Naive thymus-derived CD4-positive, alpha-beta T cell (primary cell): Measurements from ENCODE around the gene NOL9. TPM values are rescaled to one million over a fixed set of nuclear protein-coding genes. Genes with fewer than 3 reads are reported as not detected.

Experiments used
- ATAC-seq: fragments of 150-1000 bp; cut with Tn5 transposase; 2 replicates; pipeline ENCODE4 v1.10.0; 2021; ENCODE audit warnings: mild to moderate bottlenecking, moderate library complexity
- CTCF ChIA-PET: fragments of 350-600 bp; sonication (Branson Sonifier 250); formaldehyde crosslinking; loops from one replicate; lab custom pipeline; 2021; ENCODE audit warnings: antibody characterized with exemption; lab: Charles Lee
- POLR2A ChIA-PET: fragments of 350-600 bp; sonication (Branson Sonifier 250); formaldehyde crosslinking; loops from one replicate; lab custom pipeline; 2021; ENCODE audit warnings: antibody characterized with exemption, inconsistent platforms; lab: Charles Lee
- DNase-seq, 9 donors: peaks; one replicate each; pipeline versions ENCODE4 v3.0.0 to v3.0.0-alpha.2; 2020 to 2022; ENCODE audit warnings: mixed read lengths in 1 of 9
- H3K27ac ChIP-seq: one replicate; pipeline ENCODE4 v1.7.0; 2013; ENCODE audit warnings: mild to moderate bottlenecking, low read depth, low read length, moderate library complexity
- H3K27me3 ChIP-seq, 2 donors: one replicate each; pipeline ENCODE4 v1.7.0; 2013; ENCODE audit warnings: low read length in 2 of 2, mild to moderate bottlenecking in 2 of 2, moderate library complexity in 2 of 2; ENCODE audit not compliant: control insufficient read depth in 2 of 2, insufficient read depth in 2 of 2
- H3K36me3 ChIP-seq, 3 experiments: 1 replicate in 2 of 3; 2 replicates in 1 of 3; pipeline ENCODE4 v1.7.0; 2013; ENCODE audit warnings: low read length in 3 of 3, mild to moderate bottlenecking in 3 of 3, moderate library complexity in 1 of 3; ENCODE audit not compliant: insufficient read depth in 3 of 3, control insufficient read depth in 2 of 3
- H3K4me1 ChIP-seq, 2 donors: one replicate each; pipeline ENCODE4 v1.7.0; 2013; ENCODE audit warnings: low read length in 2 of 2, mild to moderate bottlenecking in 2 of 2, moderate library complexity in 1 of 2; ENCODE audit not compliant: control insufficient read depth in 2 of 2, insufficient read depth in 2 of 2
- H3K4me3 ChIP-seq: 2 replicates; pipeline ENCODE4 v1.7.0; 2013; ENCODE audit warnings: mild to moderate bottlenecking, low read length
- H3K9me3 ChIP-seq, 3 experiments: 1 replicate in 2 of 3; 2 replicates in 1 of 3; pipeline ENCODE4 v1.7.0; 2013; ENCODE audit warnings: low read length in 3 of 3; ENCODE audit not compliant: control insufficient read depth in 2 of 3
- H3K27ac Mint-ChIP-seq, 9 donors: one replicate each; pipeline ENCODE4 v1.8.0; 2020 to 2022; ENCODE audit warnings: mixed read lengths in 9 of 9, mild to moderate bottlenecking in 8 of 9, moderate library complexity in 5 of 9, inconsistent platforms in 2 of 9
- H3K27me3 Mint-ChIP-seq, 5 donors: one replicate each; pipeline ENCODE4 v1.8.0; 2021 to 2022; ENCODE audit warnings: mixed read lengths in 5 of 5, mild to moderate bottlenecking in 1 of 5
- H3K36me3 Mint-ChIP-seq, 5 donors: one replicate each; pipeline ENCODE4 v1.8.0; 2020 to 2022; ENCODE audit warnings: mixed read lengths in 5 of 5, mild to moderate bottlenecking in 3 of 5, inconsistent platforms in 1 of 5
- H3K4me1 Mint-ChIP-seq, 7 donors: one replicate each; pipeline ENCODE4 v1.8.0; 2020 to 2022; ENCODE audit warnings: mixed read lengths in 7 of 7, mild to moderate bottlenecking in 3 of 7, inconsistent platforms in 1 of 7
- H3K4me3 Mint-ChIP-seq, 10 donors: one replicate each; pipeline ENCODE4 v1.8.0; 2020 to 2022; ENCODE audit warnings: mild to moderate bottlenecking in 10 of 10, mixed read lengths in 10 of 10, moderate library complexity in 6 of 10, inconsistent platforms in 2 of 10
- H3K9me3 Mint-ChIP-seq, 11 donors: one replicate each; pipeline ENCODE4 v1.8.0; 2020 to 2022; ENCODE audit warnings: mixed read lengths in 11 of 11, mild to moderate bottlenecking in 4 of 11, inconsistent platforms in 1 of 11, moderate library complexity in 1 of 11
- intact Hi-C, 2 donors: fragments of 100-400 bp; cut with micrococcal nuclease; formaldehyde crosslinking; loops; one replicate each; pipeline ENCODE4 v1.15.1; 2023
- polyA plus RNA-seq, 2 donors: library from polyadenylated mRNA; unstranded; fragments of 300-500 nt; fragmentation: Illumina TruSeq; gene quantifications; one replicate each; pipeline ENCODE4 v1.2.3, GENCODE V29; 2021
- total RNA-seq, 6 experiments: library from RNA in 5 of 6; stranded (reverse) in 5 of 6; gene quantifications; 1 replicate in 5 of 6; 2 replicates in 1 of 6; pipeline ENCODE4 v1.2.3 and lab custom pipeline; 2021 to 2026

The NOL9 gene
- total and polyA plus RNA-seq, 7 experiments from 2014 or later = 13.4 to 80.6 (median 57.4) TPM

- Histone ChIP-seq H3K4me1 (peaks cover 3 to 12% of the 10 kb centered on the region in 2 donors), H3K27ac (no peak overlapping the region), H3K27me3 (peaks cover 0 to 6% of the 10 kb centered on the region in 2 donors), H3K4me3 (no peak overlapping the region), H3K9me3 (no peaks in the 10 kb centered on the region), H3K36me3 (no peaks in the 10 kb centered on the region)
- Mint-ChIP-seq H3K9me3 (no peaks in the 10 kb centered on the region), H3K27me3 (peaks cover 6 to 53% (median 9%) of the 10 kb centered on the region in 5 donors), H3K4me3 (peak overlapping the region in 1 of 10 donors; percentile 26), H3K36me3 (no peaks in the 10 kb centered on the region), H3K4me1 (peaks cover 5 to 13% (median 11%) of the 10 kb centered on the region in 7 donors), H3K27ac (no peak overlapping the region)
- no peak for DNase-seq
- ChIA-PET CTCF (interaction anchor here (2.2 kb wide), 1 partner anchor 71 kb away, joined by 8 read pairs; the partner anchor contains the start of genes NOL9 and TAS1R1), POLR2A (interaction anchor here (1.8 kb wide), 1 partner anchor 16 kb away, joined by 6 read pairs; no protein-coding TSS in a partner anchor)
- no peak for ATAC-seq
- intact Hi-C loops = no loop called here
Measured at GRCh38 chr1:6483761-6484117, 70.6 kb downstream of the NOL9 start.

- intact Hi-C loops = no loop called here
- Mint-ChIP-seq H3K4me3 (no peak overlapping the region), H3K27ac (no peak overlapping the region), H3K9me3 (no peaks in the 10 kb centered on the region), H3K27me3 (peaks cover 6 to 54% (median 9%) of the 10 kb centered on the region in 5 donors), H3K4me1 (peaks cover 5 to 13% (median 11%) of the 10 kb centered on the region in 7 donors), H3K36me3 (no peaks in the 10 kb centered on the region)
- no peaks in the 10 kb centered on the region for H3K36me3 ChIP-seq
- peaks cover 3 to 12% of the 10 kb centered on the region in 2 donors for H3K4me1 ChIP-seq
- no peak overlapping the region for H3K27ac ChIP-seq
- no peaks in the 10 kb centered on the region for H3K9me3 ChIP-seq
- H3K27me3 ChIP-seq = peaks cover 0 to 6% of the 10 kb centered on the region in 2 donors
- no peak overlapping the region for H3K4me3 ChIP-seq
- CTCF ChIA-PET = interaction anchor here (2.2 kb wide), 1 partner anchor 71 kb away, joined by 8 read pairs; the partner anchor contains the start of genes NOL9 and TAS1R1
- POLR2A ChIA-PET = interaction anchor here (1.8 kb wide), 1 partner anchor 16 kb away, joined by 6 read pairs; no protein-coding TSS in a partner anchor
- no peak for DNase-seq
- ATAC-seq = no peak
Measured at GRCh38 chr1:6483017-6483760, 71.1 kb downstream of the NOL9 start.

GRCh38 chr1:6481820-6482219, 72.5 kb downstream of the NOL9 start:
- no peak overlapping the region for H3K4me3 Mint-ChIP-seq

GRCh38 chr1:6477039-6477820, 77.1 kb downstream of the NOL9 start:
- Histone ChIP-seq H3K27ac (no peak overlapping the region), H3K9me3 (no peaks in the 10 kb centered on the region), H3K36me3 (no peaks in the 10 kb centered on the region), H3K27me3 (no peaks in the 10 kb centered on the region), H3K4me3 (no peak overlapping the region), H3K4me1 (peaks cover 0 to 6% of the 10 kb centered on the region in 2 donors)
- intact Hi-C loops = loop anchor here in 1 of 2 donors (5.0 kb wide), 2 partner anchors 40 to 130 kb away; no protein-coding TSS in a partner anchor
- ChIA-PET CTCF (interaction anchor here (0.6 to 4.2 kb wide), 13 partner anchors 8 to 76 kb away, joined by 3 to 19 read pairs (median 5); no protein-coding TSS in a partner anchor), POLR2A (interaction anchor here (0.9 kb wide), 1 partner anchor 11 kb away, joined by 3 read pairs; no protein-coding TSS in a partner anchor)
- peaks cover 0 to 7% (median 0%) of the 10 kb centered on the region in 5 donors for H3K27me3 Mint-ChIP-seq
- H3K4me3 Mint-ChIP-seq = no peak overlapping the region
- ATAC-seq (no peak), DNase-seq (no peak)
- no peaks in the 10 kb centered on the region for H3K9me3 Mint-ChIP-seq
- no peak overlapping the region for H3K27ac Mint-ChIP-seq
- no peaks in the 10 kb centered on the region for H3K36me3 Mint-ChIP-seq
- H3K4me1 Mint-ChIP-seq = peaks cover 0 to 7% (median 2%) of the 10 kb centered on the region in 7 donors

More at GRCh38 chr1:6481820-6482219, 72.5 kb downstream of the NOL9 start:
- Mint-ChIP-seq H3K27ac (no peak overlapping the region), H3K27me3 (peaks cover 6 to 43% (median 9%) of the 10 kb centered on the region in 5 donors), H3K9me3 (no peaks in the 10 kb centered on the region), H3K4me1 (peaks cover 5 to 13% (median 7%) of the 10 kb centered on the region in 7 donors), H3K36me3 (no peaks in the 10 kb centered on the region)
- Histone ChIP-seq H3K27me3 (peaks cover 0 to 6% of the 10 kb centered on the region in 2 donors), H3K4me3 (no peak overlapping the region), H3K4me1 (peaks cover 3 to 11% of the 10 kb centered on the region in 2 donors), H3K27ac (no peak overlapping the region), H3K9me3 (no peaks in the 10 kb centered on the region), H3K36me3 (no peaks in the 10 kb centered on the region)
- ChIA-PET POLR2A (interaction anchor here (1.4 kb wide), 1 partner anchor 15 kb away, joined by 3 read pairs; no protein-coding TSS in a partner anchor), CTCF (no interaction called here)
- intact Hi-C loops = no loop called here
- ATAC-seq = no peak
- DNase-seq = no peak

GRCh38 chr1:6476483-6476882, 77.8 kb downstream of the NOL9 start:
- Histone ChIP-seq H3K36me3 (no peaks in the 10 kb centered on the region), H3K9me3 (no peaks in the 10 kb centered on the region), H3K27ac (no peak overlapping the region), H3K4me3 (no peak overlapping the region), H3K27me3 (no peaks in the 10 kb centered on the region), H3K4me1 (peaks cover 0 to 6% of the 10 kb centered on the region in 2 donors)
- intact Hi-C loops = loop anchor here in 1 of 2 donors (5.0 kb wide), 2 partner anchors 39 to 129 kb away; no protein-coding TSS in a partner anchor
- ATAC-seq (no peak), DNase-seq (no peak)
- Mint-ChIP-seq H3K4me3 (no peak overlapping the region), H3K36me3 (no peaks in the 10 kb centered on the region), H3K4me1 (peaks cover 0 to 7% (median 2%) of the 10 kb centered on the region in 7 donors), H3K9me3 (no peaks in the 10 kb centered on the region), H3K27ac (no peak overlapping the region), H3K27me3 (peaks cover 0 to 3% (median 0%) of the 10 kb centered on the region in 5 donors)
- ChIA-PET CTCF (interaction anchor here (0.7 to 4.2 kb wide), 13 partner anchors 9 to 76 kb away, joined by 3 to 19 read pairs (median 5); no protein-coding TSS in a partner anchor), POLR2A (interaction anchor here (0.6 kb wide), 1 partner anchor 145 kb away, joined by 3 read pairs; no protein-coding TSS in a partner anchor)
